ENCODE measurements around the gene HADHA.

HADHA gene

GRCh38 chr2:26281226-26281625 is 36.8 kb upstream of the HADHA start:
- Histone ChIP-seq H3K9ac (ENCODE audit: low read length) (no peak overlapping the region), H3K4me2 (ENCODE audit: low read depth, low read length, poor library complexity, severe bottlenecking) (no peak overlapping the region), H3K9me2 (replicated peaks; ENCODE audit: insufficient read depth, low read length) (no peaks in the 10 kb centered on the region), H3K36me3 (ENCODE audit: low read length) (no peaks in the 10 kb centered on the region; the same call in 1 of the 2 replicates), H3K27me3 (ENCODE audit: low read length) (no peaks in the 10 kb centered on the region), H3K4me3 (ENCODE audit: insufficient read depth, low read length, poor library complexity, severe bottlenecking) (no peak overlapping the region), H3K79me2 (ENCODE audit: insufficient read depth, low read length) (no peaks in the 10 kb centered on the region), H4K20me1 (ENCODE audit: low read depth, low read length) (no peaks in the 10 kb centered on the region), H3K9me3 (ENCODE audit: insufficient read depth, low read length) (no peaks in the 10 kb centered on the region), H3K27ac (ENCODE audit: low read depth, low read length) (no peak overlapping the region), H3F3A (ENCODE audit: insufficient read depth) (no peaks in the 10 kb centered on the region), H2AFZ (ENCODE audit: low read depth, low read length, severe bottlenecking) (no peak overlapping the region)
- no peak for TF ChIP-seq CTCF (IDR thresholded peaks at IDR 0.05; ENCODE audit: insufficient read depth, low read length, poor library complexity, severe bottlenecking)
- TF ChIP-seq EZH2phosphoT487 (conservative IDR thresholded peaks at IDR 0.05; ENCODE audit: low read length): no peak

GRCh38 chr2:26279886-26280285 is 35.5 kb upstream of the HADHA start:
- Histone ChIP-seq H3K36me3 (ENCODE audit: low read length) (no peaks in the 10 kb centered on the region; the same call in 1 of the 2 replicates), H3K4me2 (ENCODE audit: low read depth, low read length, poor library complexity, severe bottlenecking) (no peak overlapping the region)

GRCh38 chr2:26276484-26277227 is 32.2 kb upstream of the HADHA start:
- Histone ChIP-seq H2AFZ (ENCODE audit: low read depth, low read length, severe bottlenecking) (no peak overlapping the region), H3K9me3 (ENCODE audit: insufficient read depth, low read length) (no peaks in the 10 kb centered on the region), H3K4me3 (ENCODE audit: insufficient read depth, low read length, poor library complexity, severe bottlenecking) (no peak overlapping the region), H3K27ac (ENCODE audit: low read depth, low read length) (no peak overlapping the region), H3F3A (ENCODE audit: insufficient read depth) (0 out of 2 replicates have a peak, but pooled peaks cover 5% of the 10 kb centered on the region), H3K9me2 (replicated peaks; ENCODE audit: insufficient read depth, low read length) (no peaks in the 10 kb centered on the region), H3K36me3 (ENCODE audit: low read length) (peaks cover 5% of the 10 kb centered on the region; the same call in 1 of the 2 replicates), H3K27me3 (ENCODE audit: low read length) (no peaks in the 10 kb centered on the region), H3K79me2 (ENCODE audit: insufficient read depth, low read length) (no peaks in the 10 kb centered on the region), H3K4me2 (ENCODE audit: low read depth, low read length, poor library complexity, severe bottlenecking) (no peak overlapping the region), H3K9ac (ENCODE audit: low read length) (no peak overlapping the region), H4K20me1 (ENCODE audit: low read depth, low read length) (no peaks in the 10 kb centered on the region)
- no peak for TF ChIP-seq EZH2phosphoT487 (conservative IDR thresholded peaks at IDR 0.05; ENCODE audit: low read length)
- TF ChIP-seq CTCF (IDR thresholded peaks at IDR 0.05; ENCODE audit: insufficient read depth, low read length, poor library complexity, severe bottlenecking): no peak

More at GRCh38 chr2:26279886-26280285, 35.5 kb upstream of the HADHA start:
- H3K27ac ChIP-seq (ENCODE audit: low read depth, low read length): no peak overlapping the region
- H3K9me3 ChIP-seq (ENCODE audit: insufficient read depth, low read length): no peaks in the 10 kb centered on the region
- H4K20me1 ChIP-seq (ENCODE audit: low read depth, low read length): no peaks in the 10 kb centered on the region
- H3F3A ChIP-seq (ENCODE audit: insufficient read depth): no peaks in the 10 kb centered on the region
- no peak overlapping the region for H3K4me3 ChIP-seq (ENCODE audit: insufficient read depth, low read length, poor library complexity, severe bottlenecking)
- no peaks in the 10 kb centered on the region for H3K27me3 ChIP-seq (ENCODE audit: low read length)
- no peaks in the 10 kb centered on the region for H3K9me2 ChIP-seq (replicated peaks; ENCODE audit: insufficient read depth, low read length)
- no peak for TF ChIP-seq EZH2phosphoT487 (conservative IDR thresholded peaks at IDR 0.05; ENCODE audit: low read length)
- no peak for TF ChIP-seq CTCF (IDR thresholded peaks at IDR 0.05; ENCODE audit: insufficient read depth, low read length, poor library complexity, severe bottlenecking)
- H3K9ac ChIP-seq (ENCODE audit: low read length): no peak overlapping the region
- H3K79me2 ChIP-seq (ENCODE audit: insufficient read depth, low read length): no peaks in the 10 kb centered on the region
- H2AFZ ChIP-seq (ENCODE audit: low read depth, low read length, severe bottlenecking): no peak overlapping the region
